K562 (cell line): ENCODE results near the gene CUL9. TPM values are rescaled to one million over a fixed set of nuclear protein-coding genes. Genes with fewer than 3 reads are reported as not detected.

Source experiments
- MTF1 ChIP-seq: fragments of 250-450 bp; sonication (Bioruptor Pico); IDR thresholded peaks from 2 replicates; pipeline ENCODE4 v1.9.0; 2021; ENCODE audit warnings: moderate library complexity, mild to moderate bottlenecking, inconsistent platforms, borderline replicate concordance
- RBFOX2 ChIP-seq: fragments of 200-400 bp; formaldehyde crosslinking; IDR thresholded peaks from 2 replicates; pipeline ENCODE4 v1.6.1; 2017; ENCODE audit warnings: low read depth, mild to moderate bottlenecking, low read length, moderate library complexity
- RHOXF2B ChIP-seq: fragments of 250-450 bp; sonication (Bioruptor Pico); conservative IDR thresholded peaks from 2 replicates; pipeline ENCODE4 v1.5.1; 2021
- SNRNP70 ChIP-seq: fragments of 200-400 bp; formaldehyde crosslinking; optimal IDR thresholded peaks from 2 replicates; pipeline ENCODE3; 2017; ENCODE audit warnings: low read depth, low read length
- polyA plus RNA-seq, 8 experiments: library from polyadenylated mRNA; depleted of rRNA in 4 of 8; stranded (reverse) in 5 of 8; unstranded in 3 of 8; fragments of >200 nt; fragmentation: Nextera tagmentation in 2 of 8; fragmentation: Illumina TruSeq in 1 of 8; extraction: Ambion mirVana in 2 of 8; extraction: Trizol in 1 of 8; gene quantifications; 2 replicates each; pipeline versions ENCODE4 v1.2.1 to v1.2.3, GENCODE V29; 2011 to 2014; ENCODE audit warnings: inconsistent platforms in 1 of 8, missing spikeins in 1 of 8
- total RNA-seq, 7 experiments: library from RNA; depleted of rRNA in 6 of 7; stranded (reverse); fragments of >200 nt in 6 of 7; fragmentation: Illumina TruSeq in 2 of 7; extraction: Trizol in 2 of 7; gene quantifications; 2 replicates each; pipeline versions ENCODE4 v1.2.1 to v1.2.3, GENCODE V29; 2011 to 2021; ENCODE audit warnings: low replicate concordance in 1 of 7
- TF ChIP-seq, protein P1 (sequence below), 3 experiments: fragments of 200-800 bp in 1 of 3; fragments of 250-450 bp in 1 of 3; fragments of 450-650 bp in 1 of 3; sonication (Bioruptor Pico) in 1 of 3; sonication (Bioruptor generic) in 1 of 3; formaldehyde crosslinking in 1 of 3; IDR thresholded peaks; 2 replicates each; pipeline versions ENCODE4 v1.6.1 to v1.8.0; 2016 to 2022; ENCODE audit warnings: mild to moderate bottlenecking in 2 of 3, missing genetic modification characterization in 2 of 3, missing compliant biosample characterization in 1 of 3, moderate library complexity in 1 of 3
- TF ChIP-seq, protein P2 (sequence below): sonication (generic); formaldehyde crosslinking; IDR thresholded peaks from 2 replicates; pipeline ENCODE4 v1.8.1; 2023; ENCODE audit warnings: mild to moderate bottlenecking, missing genetic modification reagents
- TF ChIP-seq, protein P3 (sequence below): sonication (generic); formaldehyde crosslinking; IDR thresholded peaks from 2 replicates; pipeline ENCODE4 v1.8.1; 2023; ENCODE audit warnings: mild to moderate bottlenecking, missing genetic modification reagents, moderate library complexity
- TF ChIP-seq, protein P4 (sequence below): sonication (generic); IDR thresholded peaks from 2 replicates; pipeline ENCODE4 v1.6.1; 2016

Gene CUL9
- total and polyA plus RNA-seq, 9 of the 15 experiments (the other 6 are each of a cell fraction or from before 2014, with no cell fraction given) = 0.50 to 20.7 (median 6.6) TPM

DNA sequence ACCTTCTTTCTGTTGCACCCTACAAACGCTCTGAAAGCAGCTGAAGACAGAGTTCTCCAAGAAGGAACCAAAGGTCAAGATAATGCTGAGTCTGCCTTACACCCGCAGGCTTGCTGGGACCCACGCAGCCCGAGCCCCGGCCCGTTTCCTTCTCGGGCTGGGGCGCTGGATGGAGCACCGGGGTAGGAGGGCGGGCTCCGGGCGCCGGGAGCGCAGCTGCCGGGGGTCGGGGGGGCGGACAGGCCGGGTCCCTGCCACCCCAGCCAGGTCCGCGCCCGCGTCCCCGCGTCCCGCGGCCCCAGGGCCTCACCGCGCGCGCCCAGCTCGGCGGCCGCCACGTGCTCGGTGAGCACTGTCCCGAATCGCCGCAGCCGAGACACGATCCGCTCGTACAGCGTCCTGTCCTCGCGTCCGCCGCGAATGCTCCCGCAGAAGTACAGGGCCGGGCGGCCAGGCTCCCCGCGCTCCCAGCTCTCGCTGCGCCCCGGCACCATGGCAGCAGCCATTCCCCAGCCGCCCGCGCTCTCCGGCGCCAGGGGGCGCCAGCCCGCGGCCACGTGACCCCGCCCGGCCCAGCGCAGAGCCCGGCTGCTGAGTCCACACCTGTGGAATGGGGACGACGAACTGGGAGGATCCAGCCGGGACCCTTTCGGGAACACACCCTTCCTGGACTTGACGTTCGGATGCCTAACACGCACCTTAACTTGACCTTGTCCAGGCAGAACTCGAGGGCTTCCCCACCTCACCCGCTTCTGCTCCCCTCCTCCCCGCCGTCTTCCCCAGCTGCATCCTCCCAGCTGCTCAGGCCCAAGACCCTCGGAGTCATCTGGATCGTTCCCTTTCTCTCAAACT lies 47.2 kb downstream of the CUL9 start, which contains the start of gene DNPH1 (continued):
- TF ChIP-seq, protein P1, sequence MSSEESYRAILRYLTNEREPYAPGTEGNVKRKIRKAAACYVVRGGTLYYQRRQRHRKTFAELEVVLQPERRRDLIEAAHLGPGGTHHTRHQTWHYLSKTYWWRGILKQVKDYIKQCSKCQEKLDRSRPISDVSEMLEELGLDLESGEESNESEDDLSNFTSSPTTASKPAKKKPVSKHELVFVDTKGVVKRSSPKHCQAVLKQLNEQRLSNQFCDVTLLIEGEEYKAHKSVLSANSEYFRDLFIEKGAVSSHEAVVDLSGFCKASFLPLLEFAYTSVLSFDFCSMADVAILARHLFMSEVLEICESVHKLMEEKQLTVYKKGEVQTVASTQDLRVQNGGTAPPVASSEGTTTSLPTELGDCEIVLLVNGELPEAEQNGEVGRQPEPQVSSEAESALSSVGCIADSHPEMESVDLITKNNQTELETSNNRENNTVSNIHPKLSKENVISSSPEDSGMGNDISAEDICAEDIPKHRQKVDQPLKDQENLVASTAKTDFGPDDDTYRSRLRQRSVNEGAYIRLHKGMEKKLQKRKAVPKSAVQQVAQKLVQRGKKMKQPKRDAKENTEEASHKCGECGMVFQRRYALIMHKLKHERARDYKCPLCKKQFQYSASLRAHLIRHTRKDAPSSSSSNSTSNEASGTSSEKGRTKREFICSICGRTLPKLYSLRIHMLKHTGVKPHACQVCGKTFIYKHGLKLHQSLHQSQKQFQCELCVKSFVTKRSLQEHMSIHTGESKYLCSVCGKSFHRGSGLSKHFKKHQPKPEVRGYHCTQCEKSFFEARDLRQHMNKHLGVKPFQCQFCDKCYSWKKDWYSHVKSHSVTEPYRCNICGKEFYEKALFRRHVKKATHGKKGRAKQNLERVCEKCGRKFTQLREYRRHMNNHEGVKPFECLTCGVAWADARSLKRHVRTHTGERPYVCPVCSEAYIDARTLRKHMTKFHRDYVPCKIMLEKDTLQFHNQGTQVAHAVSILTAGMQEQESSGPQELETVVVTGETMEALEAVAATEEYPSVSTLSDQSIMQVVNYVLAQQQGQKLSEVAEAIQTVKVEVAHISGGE (CRISPR knock-in tag; IDR thresholded peaks at IDR 0.05) = peak in 1 of 3 experiments; percentile 79; a peak in 2 of 6 replicates
- TF ChIP-seq, protein P2, sequence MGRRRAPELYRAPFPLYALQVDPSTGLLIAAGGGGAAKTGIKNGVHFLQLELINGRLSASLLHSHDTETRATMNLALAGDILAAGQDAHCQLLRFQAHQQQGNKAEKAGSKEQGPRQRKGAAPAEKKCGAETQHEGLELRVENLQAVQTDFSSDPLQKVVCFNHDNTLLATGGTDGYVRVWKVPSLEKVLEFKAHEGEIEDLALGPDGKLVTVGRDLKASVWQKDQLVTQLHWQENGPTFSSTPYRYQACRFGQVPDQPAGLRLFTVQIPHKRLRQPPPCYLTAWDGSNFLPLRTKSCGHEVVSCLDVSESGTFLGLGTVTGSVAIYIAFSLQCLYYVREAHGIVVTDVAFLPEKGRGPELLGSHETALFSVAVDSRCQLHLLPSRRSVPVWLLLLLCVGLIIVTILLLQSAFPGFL (CRISPR knock-in tag) = peak; percentile 84; the same call in 1 of the 2 replicates
- TF ChIP-seq, protein P3, sequence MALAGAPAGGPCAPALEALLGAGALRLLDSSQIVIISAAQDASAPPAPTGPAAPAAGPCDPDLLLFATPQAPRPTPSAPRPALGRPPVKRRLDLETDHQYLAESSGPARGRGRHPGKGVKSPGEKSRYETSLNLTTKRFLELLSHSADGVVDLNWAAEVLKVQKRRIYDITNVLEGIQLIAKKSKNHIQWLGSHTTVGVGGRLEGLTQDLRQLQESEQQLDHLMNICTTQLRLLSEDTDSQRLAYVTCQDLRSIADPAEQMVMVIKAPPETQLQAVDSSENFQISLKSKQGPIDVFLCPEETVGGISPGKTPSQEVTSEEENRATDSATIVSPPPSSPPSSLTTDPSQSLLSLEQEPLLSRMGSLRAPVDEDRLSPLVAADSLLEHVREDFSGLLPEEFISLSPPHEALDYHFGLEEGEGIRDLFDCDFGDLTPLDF (CRISPR knock-in tag) = peak; percentile 85
- TF ChIP-seq, protein P4, sequence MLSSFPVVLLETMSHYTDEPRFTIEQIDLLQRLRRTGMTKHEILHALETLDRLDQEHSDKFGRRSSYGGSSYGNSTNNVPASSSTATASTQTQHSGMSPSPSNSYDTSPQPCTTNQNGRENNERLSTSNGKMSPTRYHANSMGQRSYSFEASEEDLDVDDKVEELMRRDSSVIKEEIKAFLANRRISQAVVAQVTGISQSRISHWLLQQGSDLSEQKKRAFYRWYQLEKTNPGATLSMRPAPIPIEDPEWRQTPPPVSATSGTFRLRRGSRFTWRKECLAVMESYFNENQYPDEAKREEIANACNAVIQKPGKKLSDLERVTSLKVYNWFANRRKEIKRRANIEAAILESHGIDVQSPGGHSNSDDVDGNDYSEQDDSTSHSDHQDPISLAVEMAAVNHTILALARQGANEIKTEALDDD = no peak
- peak; percentile 83; the same call in 1 of the 2 replicates for TF ChIP-seq RHOXF2B (CRISPR knock-in tag)
- peak; percentile 34; the same call in 1 of the 2 replicates for TF ChIP-seq MTF1 (CRISPR knock-in tag)
- peak; percentile 95 for TF ChIP-seq RBFOX2
- no peak for TF ChIP-seq SNRNP70
